ENCODE data around the gene OR2L8.

Gene OR2L8

DNA sequence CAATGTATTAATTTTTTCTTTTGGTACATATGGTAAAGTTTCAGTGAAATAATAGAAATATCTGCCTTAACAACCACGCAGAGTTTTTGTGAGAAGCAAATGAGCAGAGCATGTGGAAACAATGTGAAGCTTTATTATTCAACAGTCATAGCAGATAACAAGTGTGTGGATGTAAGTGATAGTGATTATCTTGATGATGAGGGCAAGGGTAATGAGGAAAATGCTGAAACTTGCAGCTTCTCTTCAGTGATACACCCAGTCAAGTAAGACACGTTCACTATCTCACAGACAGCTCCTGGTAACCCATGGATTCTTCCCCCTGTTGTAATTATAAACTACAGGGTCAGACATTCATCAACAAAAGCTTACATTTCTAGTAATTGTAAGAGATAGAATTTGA, 50.2 kb downstream of the OR2L8 start:
- DNase-seq: no peak

All from activated CD4-positive, alpha-beta T cell treated with anti-CD3 and anti-CD28 coated beads, Interleukin-2, amount 50 U/mL, for 48 hours (primary cell).